GM12878 (cell line): Measurements from ENCODE around the gene ACSS1. TPM values are rescaled to one million over a fixed set of nuclear protein-coding genes. Genes with fewer than 3 reads are reported as not detected.

Source experiments
- CUX1 ChIP-seq: IDR thresholded peaks from 2 replicates; pipeline ENCODE4 v1.6.1; 2012; ENCODE audit warnings: improper control_type of control experiment, low read depth, low read length; ENCODE audit not compliant: insufficient replicate concordance
- E2F4 ChIP-seq: IDR thresholded peaks from 2 replicates; pipeline ENCODE4 v1.6.1; 2012; ENCODE audit warnings: low read depth, low read length, improper control_type of control experiment
- NFYA ChIP-seq: IDR thresholded peaks from 2 replicates; pipeline ENCODE4 v1.6.1; 2011; ENCODE audit warnings: low read depth, mild to moderate bottlenecking, low read length, improper control_type of control experiment, borderline replicate concordance
- POU2F2 ChIP-seq: IDR thresholded peaks from 3 replicates; pipeline ENCODE4 v1.6.1; 2011; ENCODE audit warnings: low read depth, mild to moderate bottlenecking, low read length, borderline replicate concordance
- RAD21 ChIP-seq: IDR thresholded peaks from 2 replicates; pipeline ENCODE4 v1.6.1; 2011; ENCODE audit warnings: mild to moderate bottlenecking, low read depth, low read length, moderate library complexity; ENCODE audit not compliant: insufficient read depth
- SIX5 ChIP-seq: IDR thresholded peaks from 2 replicates; pipeline ENCODE4 v1.6.1; 2011; ENCODE audit warnings: mild to moderate bottlenecking, low read depth, low read length, moderate library complexity; ENCODE audit not compliant: severe bottlenecking
- SMC3 ChIP-seq: IDR thresholded peaks from 2 replicates; pipeline ENCODE4 v1.6.1; 2011; ENCODE audit warnings: low read length, improper control_type of control experiment, borderline replicate concordance
- SPI1 ChIP-seq: IDR thresholded peaks from 2 replicates; pipeline ENCODE4 v1.6.1; 2011; ENCODE audit warnings: low read depth, mild to moderate bottlenecking, low read length, moderate library complexity, borderline replicate concordance; ENCODE audit not compliant: insufficient read depth
- polyA plus RNA-seq, 11 experiments: library from polyadenylated mRNA; depleted of rRNA in 4 of 11; unstranded in 6 of 11; stranded (reverse) in 5 of 11; fragments of >200 nt; fragmentation: Nextera tagmentation in 4 of 11; fragmentation: Illumina TruSeq in 1 of 11; extraction: Ambion mirVana in 4 of 11; extraction: Trizol in 1 of 11; gene quantifications; 1 replicate in 1 of 11; 2 replicates in 10 of 11; pipeline versions ENCODE4 v1.2.1 to v1.2.3, GENCODE V29; 2011 to 2016; ENCODE audit warnings: inconsistent platforms in 2 of 11, missing spikeins in 2 of 11, low read depth in 1 of 11
- total RNA-seq, 4 experiments: library from RNA; depleted of rRNA in 3 of 4; stranded (reverse); fragments of >200 nt in 3 of 4; fragmentation: Illumina TruSeq in 1 of 4; extraction: Trizol in 1 of 4; gene quantifications; 2 replicates each; pipeline versions ENCODE4 v1.2.1 to v1.2.3, GENCODE V29; 2013 to 2021

ACSS1 gene
- total and polyA plus RNA-seq, 10 of the 15 experiments (the other 5 are each of a cell fraction or from before 2014, with no cell fraction given) = 1.3 to 44.9 (median 31.1) TPM

- TF ChIP-seq CUX1 = peak; percentile 66
- TF ChIP-seq NFYA = no peak
- TF ChIP-seq E2F4 = no peak
- peak; percentile 99 for TF ChIP-seq SMC3
- TF ChIP-seq POU2F2 = peak; percentile 61; the same call in 1 of the 3 replicates
- TF ChIP-seq SIX5 = no peak
- no peak for TF ChIP-seq SPI1
- TF ChIP-seq RAD21 = peak; percentile 93
These were observed 7.8 kb upstream of the ACSS1 start (continued) for GRCh38 chr20:25065625-25066338.
